T follicular helper cell (primary cell): ENCODE measurements around the gene KRTAP10-11.
A peak's percentile ranks its signal among the peaks of the same experiment; 100 is the strongest.
"Not testable (repeated sequence)": the region's sequence is repeated elsewhere in the genome, so short reads cannot be mapped to it uniquely, and the experiment has no call there.

Experiments used
- DNase-seq: peaks from one replicate; pipeline ENCODE4 v3.0.0-alpha.2; 2020; ENCODE audit warnings: low read depth

KRTAP10-11 gene

DNA sequence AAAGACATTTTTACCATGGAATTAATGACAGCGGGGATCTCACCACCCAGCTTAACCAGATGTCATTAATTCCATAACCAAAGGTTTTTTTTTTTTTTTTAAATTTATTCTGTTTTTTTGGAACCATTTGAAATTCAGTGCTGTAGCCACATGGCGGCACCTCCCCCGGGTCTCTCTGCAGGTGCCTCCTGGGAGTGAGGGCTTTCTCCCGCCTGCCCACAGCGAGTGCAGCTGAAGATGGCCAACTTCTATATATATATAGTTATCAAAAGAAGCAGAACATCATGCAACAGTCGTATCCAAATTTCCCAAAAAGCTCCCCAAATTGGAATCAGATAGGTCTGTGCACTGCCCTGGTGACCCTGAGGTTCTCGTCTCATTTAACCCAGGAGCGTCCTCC, 30.7 kb upstream of the KRTAP10-11 start:
- DNase-seq = no peak

DNA sequence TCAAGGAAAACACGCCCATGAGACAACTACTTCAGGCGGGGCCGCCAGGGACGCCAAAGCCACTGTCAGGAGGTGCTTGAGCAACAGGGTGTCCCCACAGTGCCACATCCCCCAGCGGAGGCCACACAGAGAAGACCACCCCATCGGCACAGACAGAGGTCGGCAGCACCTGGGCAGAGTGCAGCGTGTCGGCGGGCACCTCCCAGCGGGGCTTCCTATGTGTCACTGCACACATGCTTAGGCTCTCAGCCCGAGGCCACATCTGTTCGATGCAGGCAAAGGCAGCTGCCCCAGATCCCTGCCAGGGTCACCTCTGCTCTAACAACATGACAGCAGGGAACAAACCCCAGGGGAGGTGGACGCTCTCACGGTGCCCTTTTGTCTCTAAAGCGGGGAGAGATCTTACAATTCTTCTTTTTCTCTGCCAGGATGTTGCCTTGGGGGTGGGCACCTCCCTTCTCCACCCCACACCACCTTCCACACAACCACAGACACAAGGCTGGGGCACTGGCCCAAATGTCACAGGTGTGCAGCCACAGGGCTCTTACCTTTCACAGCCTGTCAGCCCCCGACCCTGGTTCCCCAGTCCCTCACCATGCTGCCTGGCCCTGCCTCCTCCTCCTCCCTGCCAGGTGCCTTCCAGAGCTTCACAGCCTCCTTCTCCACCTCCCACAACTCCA, 30.2 kb upstream of the KRTAP10-11 start:
- DNase-seq = no peak

- DNase-seq = no peak
Observed at GRCh38 chr21:44616591-44616926, 29.7 kb upstream of the KRTAP10-11 start.

DNA sequence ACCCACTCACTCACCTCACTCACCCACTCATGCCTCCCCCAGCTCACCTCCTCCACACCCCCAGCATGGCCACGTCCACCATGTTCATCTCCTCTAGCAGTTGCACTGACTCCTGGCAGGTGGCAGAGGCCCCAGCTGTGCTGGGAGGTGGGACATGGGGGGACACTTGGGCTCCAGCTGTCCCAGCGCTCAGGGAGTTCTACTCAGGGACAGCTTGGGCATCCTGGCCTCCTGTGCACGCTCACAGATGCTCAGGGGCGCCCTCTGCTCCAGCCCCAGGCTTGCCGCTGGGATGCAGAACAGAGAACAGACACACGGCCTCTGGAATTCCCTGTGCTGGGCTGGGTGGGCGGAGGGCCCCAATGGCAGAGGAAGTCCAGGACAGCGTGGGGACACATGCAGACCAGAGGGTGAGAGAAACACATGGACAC, 29.1 kb upstream of the KRTAP10-11 start:
- DNase-seq = no peak

GRCh38 chr21:44618504-44618903, 27.7 kb upstream of the KRTAP10-11 start:
- DNase-seq = no peak

GRCh38 chr21:44618909-44619308, 27.3 kb upstream of the KRTAP10-11 start:
- peak; percentile 47 for DNase-seq

DNA sequence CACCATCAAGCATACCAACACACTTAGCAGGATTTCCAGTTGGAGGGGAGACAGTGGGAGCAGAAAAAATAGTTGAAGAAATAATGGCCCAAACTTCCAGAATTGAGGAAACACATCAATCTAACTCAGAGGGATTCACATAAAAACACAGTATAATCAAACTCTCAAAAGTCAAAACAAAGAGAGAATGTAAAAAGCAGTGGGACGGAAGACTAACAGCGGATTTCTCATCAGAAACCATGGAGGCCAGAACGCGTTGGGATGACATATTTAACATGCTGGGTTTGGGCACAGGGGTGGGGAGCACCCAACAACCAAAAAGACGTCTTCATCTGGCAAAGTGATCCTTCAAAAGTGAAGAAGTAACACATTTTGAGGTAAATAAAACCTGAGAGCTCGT, 26.3 kb upstream of the KRTAP10-11 start:
- DNase-seq = no peak

GRCh38 chr21:44623575-44623974, 22.6 kb upstream of the KRTAP10-11 start:
- no peak for DNase-seq

DNA sequence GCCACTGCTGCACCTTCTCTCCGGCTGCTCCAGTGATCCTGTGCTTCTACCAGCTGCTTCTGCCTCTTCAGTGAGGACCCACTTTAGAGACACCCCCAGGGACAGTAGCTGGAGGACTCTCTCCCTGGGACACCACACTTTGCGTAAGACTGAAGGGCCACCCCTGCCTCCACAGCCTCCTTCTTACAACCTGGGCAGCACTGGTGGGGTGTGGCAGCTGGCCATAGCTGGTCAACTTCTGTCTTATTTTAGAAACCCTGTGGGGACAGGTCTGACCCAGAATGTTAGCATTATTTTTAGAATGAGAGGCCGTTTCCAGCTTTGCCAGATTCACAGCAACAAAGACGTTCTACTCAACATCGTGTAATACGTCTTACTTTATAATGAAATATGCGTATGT, 20.5 kb upstream of the KRTAP10-11 start:
- no peak for DNase-seq

- DNase-seq = no peak
Observed at GRCh38 chr21:44626262-44626661, 20.0 kb upstream of the KRTAP10-11 start.

DNA sequence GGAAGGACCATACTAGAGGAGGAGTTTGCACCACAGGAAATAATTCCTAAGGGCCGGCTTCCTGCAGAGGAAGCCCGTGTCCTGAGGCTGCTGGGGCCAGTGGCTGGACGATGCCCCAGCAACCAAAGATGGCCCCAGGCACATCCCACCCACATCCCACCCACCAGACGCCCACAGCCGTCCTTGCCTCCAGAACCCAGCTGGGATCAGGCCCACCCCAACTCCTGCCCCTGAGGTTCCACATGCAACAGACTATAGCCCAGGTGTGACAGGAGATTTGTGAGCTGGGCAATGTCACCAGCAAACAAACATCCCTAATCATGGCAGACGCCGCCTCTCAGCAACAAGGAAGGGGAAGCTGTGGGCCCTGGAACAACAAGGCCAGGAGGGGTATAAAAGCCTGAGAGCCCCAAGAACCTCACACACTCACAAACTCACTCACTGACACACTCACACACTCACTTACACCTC, 19.5 kb upstream of the KRTAP10-11 start, which contains the start of gene KRTAP10-9:
TSS of gene KRTAP10-9 (plus strand) at position 421 of the 471 bp plus-strand sequence. CDS start 79 bp downstream, outside the sequence.
- no peak for DNase-seq

- DNase-seq = not testable (repeated sequence)
Observed at GRCh38 chr21:44627181-44627822, 18.9 kb upstream of the KRTAP10-11 start.

GRCh38 chr21:44627831-44628233, 18.4 kb upstream of the KRTAP10-11 start:
- DNase-seq = not testable (repeated sequence)

DNA sequence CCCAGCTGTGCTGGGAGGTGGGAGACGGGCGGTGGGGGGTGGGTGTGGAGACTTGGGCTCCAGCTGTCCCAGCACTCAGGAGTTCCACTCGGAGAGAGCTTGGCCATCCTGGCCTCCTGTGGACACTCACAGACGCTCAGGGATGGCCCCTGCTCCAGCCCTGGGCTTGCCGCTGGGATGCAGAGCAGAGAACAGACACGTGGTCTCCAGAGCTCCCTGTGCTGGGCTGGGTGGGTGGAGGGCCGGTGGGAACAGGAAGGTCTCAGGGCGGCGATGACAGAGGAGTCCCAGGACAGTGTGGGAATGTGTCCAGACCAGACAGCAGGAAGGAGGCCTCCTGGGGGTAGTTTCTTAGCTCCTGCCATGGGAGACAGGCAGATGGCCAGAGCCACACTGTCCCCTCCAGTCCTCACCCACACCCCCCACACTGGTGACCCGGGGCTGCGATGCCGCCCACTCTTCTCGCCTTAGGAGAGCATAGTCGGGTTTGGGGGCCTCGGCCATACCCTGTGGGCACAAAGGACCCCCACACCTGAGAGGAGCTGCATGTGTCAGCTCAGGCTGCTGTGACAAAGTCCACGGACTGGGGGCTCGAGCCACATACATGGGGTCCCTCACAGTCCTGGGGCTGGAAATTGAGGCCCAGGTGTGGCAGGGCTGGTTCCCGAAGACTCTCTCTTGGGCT, 17.4 kb upstream of the KRTAP10-11 start:
- no peak for DNase-seq

DNA sequence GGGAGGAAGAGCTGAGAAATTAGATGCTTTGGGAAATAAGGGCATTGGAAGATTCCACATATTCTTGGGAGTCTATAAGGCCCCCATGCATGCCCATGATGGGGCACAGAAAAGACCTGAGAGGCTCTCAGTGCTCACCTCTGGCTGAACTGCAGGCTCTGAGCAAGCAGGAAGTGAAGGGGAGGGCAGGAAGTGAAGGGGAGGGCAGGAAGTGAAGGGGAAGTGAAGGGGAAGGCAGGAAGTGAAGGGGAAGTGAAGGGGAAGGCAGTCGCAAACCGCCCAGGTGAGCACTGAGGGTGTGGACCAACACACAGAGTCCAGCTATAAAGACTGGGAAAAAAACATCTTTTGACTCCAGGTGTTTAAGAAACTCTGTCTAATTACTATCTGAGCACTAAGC, 15.8 kb upstream of the KRTAP10-11 start:
- DNase-seq = no peak

DNA sequence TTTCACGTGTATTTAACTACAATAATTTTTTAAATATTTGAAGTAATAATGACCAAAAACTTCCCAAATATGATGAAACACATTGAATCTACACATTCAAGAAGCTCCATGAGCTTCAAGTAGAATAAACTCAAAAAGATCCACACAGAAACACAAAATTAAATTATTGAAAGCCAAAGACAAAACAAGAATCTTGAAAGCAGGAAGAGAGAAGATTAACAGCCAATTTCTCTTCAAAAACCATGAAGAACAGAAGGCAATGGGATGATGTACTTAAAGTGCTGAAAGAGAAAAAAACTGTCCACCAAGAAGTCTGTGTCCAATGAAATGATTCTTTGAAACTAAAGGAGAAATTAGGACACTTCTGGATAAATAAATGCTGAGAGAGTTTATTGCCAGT, 14.1 kb upstream of the KRTAP10-11 start:
- no peak for DNase-seq

- DNase-seq = no peak
Observed at GRCh38 chr21:44636209-44637017, 9.8 kb upstream of the KRTAP10-11 start.

- DNase-seq = no peak
Observed at GRCh38 chr21:44637018-44637850, 9.0 kb upstream of the KRTAP10-11 start, which contains the start of gene KRTAP10-10. Gene KRTAP10-10, plus strand, starts transcription at chr21:44637356. Its CDS starts 62 bp downstream, at chr21:44637418.

DNA sequence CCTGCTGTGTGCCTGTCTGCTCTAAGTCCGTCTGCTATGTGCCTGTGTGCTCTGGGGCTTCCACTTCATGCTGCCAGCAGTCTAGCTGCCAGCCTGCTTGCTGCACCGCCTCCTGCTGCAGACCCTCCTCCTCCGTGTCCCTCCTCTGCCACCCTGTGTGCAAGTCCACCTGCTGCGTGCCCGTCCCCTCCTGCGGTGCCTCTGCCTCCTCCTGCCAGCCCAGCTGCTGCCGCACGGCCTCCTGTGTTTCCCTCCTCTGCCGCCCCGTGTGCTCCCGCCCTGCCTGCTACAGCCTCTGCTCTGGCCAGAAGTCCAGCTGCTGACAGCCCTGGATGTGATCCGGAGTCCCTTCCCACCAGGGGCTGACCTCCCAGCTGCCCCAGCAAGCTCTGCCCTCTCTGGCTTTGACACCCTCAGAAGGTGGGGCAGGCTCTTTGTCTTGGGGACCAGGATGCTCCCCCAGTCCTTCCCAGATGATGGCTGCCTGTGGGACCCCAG, 8.3 kb upstream of the KRTAP10-11 start:
- not testable (repeated sequence) for DNase-seq

DNA sequence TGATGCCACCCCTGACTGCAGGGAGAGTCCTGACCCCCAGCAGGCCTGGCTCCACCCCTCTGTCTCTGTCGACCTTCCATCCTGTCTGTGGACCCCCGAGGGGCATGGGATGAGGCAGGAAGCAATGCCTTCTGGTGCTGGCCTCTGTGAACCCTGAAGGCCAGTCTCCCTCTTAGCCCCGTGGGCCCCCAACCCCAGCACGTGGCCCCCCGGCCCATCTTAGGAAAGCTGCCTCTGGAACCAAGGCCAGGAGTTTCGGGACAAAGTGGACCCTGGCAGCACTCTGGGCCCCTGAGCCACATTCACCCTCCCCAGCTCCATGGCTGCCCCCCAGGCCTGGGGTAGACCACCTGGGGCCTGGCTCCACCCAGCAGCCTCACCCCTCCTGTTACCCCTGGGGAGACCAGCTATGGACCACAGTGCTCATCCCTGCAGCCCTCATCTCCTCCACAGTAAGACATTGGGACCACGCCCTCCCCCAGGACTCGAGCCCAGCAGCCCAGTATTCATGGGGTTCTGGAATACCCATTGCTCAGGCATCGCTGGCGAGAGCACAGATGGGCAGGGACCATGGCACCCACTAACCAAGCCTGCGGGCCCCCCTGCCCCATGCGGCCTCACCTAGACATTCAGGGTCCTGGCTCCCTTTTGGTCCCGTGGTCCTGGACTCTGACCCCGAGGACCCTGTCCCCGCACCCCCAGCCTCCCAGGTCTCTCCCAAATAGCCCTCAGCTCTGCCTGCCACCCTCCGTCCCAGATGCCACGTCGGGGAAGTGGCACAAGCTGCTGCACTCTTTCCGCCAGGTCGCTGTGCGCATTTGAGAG, 7.5 kb upstream of the KRTAP10-11 start:
- DNase-seq = not testable (repeated sequence)
